Ascending aorta (tissue), 2 donors: Measurements from ENCODE around the gene SOAT2. TPM values are rescaled to one million over a fixed set of nuclear protein-coding genes. Genes with fewer than 3 reads are reported as not detected.

ENCODE experiments used
- DNase-seq, 2 donors: peaks; one replicate each; pipeline ENCODE4 v3.0.0-alpha.2; 2019; ENCODE audit warnings: low spot score in 2 of 2
- H3K27ac ChIP-seq, 2 donors: fragments of 200-600 bp; sonication (generic); one replicate each; pipeline ENCODE4 v1.5.1; 2016 to 2017; ENCODE audit warnings: mild to moderate bottlenecking in 1 of 2
- H3K27me3 ChIP-seq: fragments of 200-600 bp; sonication (generic); one replicate; pipeline ENCODE4 v1.5.1; 2017
- H3K36me3 ChIP-seq, 2 donors: fragments of 200-600 bp; sonication (generic); one replicate each; pipeline ENCODE4 v1.5.1; 2016
- H3K4me1 ChIP-seq, 2 donors: fragments of 200-600 bp; sonication (generic); one replicate each; pipeline ENCODE4 v1.5.1; 2016 to 2017; ENCODE audit warnings: mild to moderate bottlenecking in 1 of 2
- H3K4me3 ChIP-seq, 2 donors: fragments of 200-600 bp; sonication (generic); one replicate each; pipeline ENCODE4 v1.5.1; 2016 to 2017; ENCODE audit warnings: mild to moderate bottlenecking in 1 of 2
- H3K9me3 ChIP-seq, 2 donors: fragments of 200-600 bp; sonication (generic); one replicate each; pipeline ENCODE4 v1.5.1; 2016
- CTCF ChIP-seq, 3 experiments: fragments of 200-600 bp in 2 of 3; fragments of 450-650 bp in 1 of 3; sonication (generic) in 2 of 3; IDR thresholded peaks; one replicate each; pipeline ENCODE4 v1.5.1; 2016 to 2019; ENCODE audit warnings: antibody characterized with exemption in 3 of 3, mild to moderate bottlenecking in 1 of 3, moderate library complexity in 1 of 3
- intact Hi-C: fragments of 100-400 bp; cut with DNase I; formaldehyde crosslinking; loops from one replicate; pipeline ENCODE4 v1.15.1; 2023
- total RNA-seq: library from RNA; depleted of rRNA; stranded (reverse); fragments of >200 nt; gene quantifications from one replicate; pipeline ENCODE4 v1.1.0, GENCODE V29; 2016

Gene SOAT2
- total RNA-seq, 1 donor from 2014 or later: not detected

GRCh38 chr12:53171725-53172329, 68.5 kb downstream of the SOAT2 start:
- DNase-seq: peak in 1 of 2 donors; percentile 35
- no peaks in the 10 kb centered on the region for H3K9me3 ChIP-seq
- H3K27ac ChIP-seq: no peak overlapping the region
- intact Hi-C loops: no loop called here
- H3K27me3 ChIP-seq: no peaks in the 10 kb centered on the region
- H3K4me1 ChIP-seq: no peaks in the 10 kb centered on the region
- H3K36me3 ChIP-seq: peaks cover 22 to 27% of the 10 kb centered on the region in 2 donors
- TF ChIP-seq CTCF (IDR thresholded peaks at IDR 0.05): no peak
- no peak overlapping the region for H3K4me3 ChIP-seq

GRCh38 chr12:53172352-53172751, 69.1 kb downstream of the SOAT2 start:
- Histone ChIP-seq H3K4me3 (no peak overlapping the region), H3K27ac (no peak overlapping the region), H3K9me3 (no peaks in the 10 kb centered on the region), H3K27me3 (no peaks in the 10 kb centered on the region), H3K4me1 (no peaks in the 10 kb centered on the region), H3K36me3 (peaks cover 22 to 27% of the 10 kb centered on the region in 2 donors)
- peak in 1 of 2 donors; percentile 49 for DNase-seq
- intact Hi-C loops: no loop called here
- no peak for TF ChIP-seq CTCF (IDR thresholded peaks at IDR 0.05)

- Histone ChIP-seq H3K4me3 (no peak overlapping the region), H3K9me3 (no peaks in the 10 kb centered on the region), H3K4me1 (no peaks in the 10 kb centered on the region), H3K36me3 (peaks cover 22 to 27% of the 10 kb centered on the region in 2 donors), H3K27ac (no peak overlapping the region), H3K27me3 (no peaks in the 10 kb centered on the region)
- no peak for TF ChIP-seq CTCF (IDR thresholded peaks at IDR 0.05)
- intact Hi-C loops: no loop called here
- DNase-seq: peak in 1 of 2 donors; percentile 46
Observed at GRCh38 chr12:53173085-53173715, 69.9 kb downstream of the SOAT2 start.

Other genes starting within 250 kb of the SOAT2 start
- gene KRT8, start 198.4 kb upstream of the SOAT2 start, total RNA-seq: 54.3 TPM
- gene KRT18, start 154.4 kb upstream of the SOAT2 start, total RNA-seq: 285 TPM
- gene EIF4B, start 97.0 kb upstream of the SOAT2 start, total RNA-seq: 181 TPM
- 608 TPM for gene TNS2, start 53.4 kb upstream of the SOAT2 start, total RNA-seq
- gene SPRYD3, start 24.1 kb upstream of the SOAT2 start, total RNA-seq: 48.6 TPM
- gene IGFBP6, start 5.8 kb upstream of the SOAT2 start, total RNA-seq: 1,664 TPM
- gene ZNF740, start 77.2 kb downstream of the SOAT2 start, total RNA-seq: 5.9 TPM
- gene CSAD, start 77.4 kb downstream of the SOAT2 start, total RNA-seq: 30.7 TPM
- 1.6 TPM for gene ITGB7, start 103.8 kb downstream of the SOAT2 start, total RNA-seq
- 29.8 TPM for gene RARG, start 128.7 kb downstream of the SOAT2 start, total RNA-seq
- gene ESPL1, start 164.8 kb downstream of the SOAT2 start, total RNA-seq: not detected
- gene PFDN5, start 192.1 kb downstream of the SOAT2 start, total RNA-seq: 187 TPM
- 27.5 TPM for gene MYG1, start 196.2 kb downstream of the SOAT2 start, total RNA-seq
- 21.2 TPM for gene AAAS, start 218.1 kb downstream of the SOAT2 start, total RNA-seq
- gene SP7, start 232.9 kb downstream of the SOAT2 start, total RNA-seq: not detected